K562 (cell line): ENCODE results near the gene MYL12A. TPM values are rescaled to one million over a fixed set of nuclear protein-coding genes. Genes with fewer than 3 reads are reported as not detected.

Experiments used
- BDP1 ChIP-seq: IDR thresholded peaks from 3 replicates; pipeline ENCODE4 v1.6.1; 2011; ENCODE audit not compliant: insufficient read length, insufficient read depth
- BRCA1 ChIP-seq, 2 experiments: fragments of 450-650 bp in 1 of 2; sonication (generic) in 1 of 2; formaldehyde crosslinking in 1 of 2; IDR thresholded peaks; 2 replicates each; pipeline versions ENCODE4 v1.5.0 to v1.6.1; 2017 to 2020; ENCODE audit warnings: mild to moderate bottlenecking in 1 of 2, missing genetic modification reagents in 1 of 2
- NBN ChIP-seq: fragments of 450-650 bp; IDR thresholded peaks from 2 replicates; pipeline ENCODE4 v1.6.1; 2016; ENCODE audit warnings: low read depth, mild to moderate bottlenecking
- NR3C1 ChIP-seq: sonication (generic); formaldehyde crosslinking; IDR thresholded peaks from 2 replicates; pipeline ENCODE4 v1.8.1; 2022; ENCODE audit warnings: missing genetic modification reagents
- NRF1 ChIP-seq, 2 experiments: fragments of 450-650 bp; IDR thresholded peaks in 1 of 2; conservative IDR thresholded peaks in 1 of 2; 2 replicates each; pipeline ENCODE4 v1.6.1; 2014; ENCODE audit warnings: mild to moderate bottlenecking in 2 of 2
- PTTG1 ChIP-seq: fragments of 450-650 bp; IDR thresholded peaks from 2 replicates; pipeline ENCODE4 v1.6.1; 2016; ENCODE audit warnings: low read depth, mild to moderate bottlenecking, missing genetic modification characterization, missing compliant biosample characterization
- RBBP5 ChIP-seq: fragments of 200-600 bp; sonication (generic); IDR thresholded peaks from 2 replicates; pipeline ENCODE4 v1.6.1; 2012; ENCODE audit warnings: borderline replicate concordance, mild to moderate bottlenecking, low read length, control low read depth, inconsistent platforms; ENCODE audit not compliant: insufficient read depth, poor library complexity, severe bottlenecking
- RBM17 ChIP-seq: fragments of 200-400 bp; formaldehyde crosslinking; IDR thresholded peaks from 2 replicates; pipeline ENCODE4 v1.6.1; 2017; ENCODE audit warnings: low read depth, mild to moderate bottlenecking, low read length, borderline replicate concordance
- SAFB2 ChIP-seq: fragments of 200-400 bp; formaldehyde crosslinking; IDR thresholded peaks from 2 replicates; pipeline ENCODE4 v1.6.1; 2018; ENCODE audit warnings: borderline replicate concordance, low read length, low read depth, moderate library complexity; ENCODE audit not compliant: severe bottlenecking
- SMARCB1 ChIP-seq: IDR thresholded peaks from 2 replicates; pipeline ENCODE4 v1.6.1; 2011; ENCODE audit warnings: improper control_type of control experiment, low read depth; ENCODE audit not compliant: insufficient read length
- TCF3 ChIP-seq: sonication (generic); formaldehyde crosslinking; IDR thresholded peaks from 2 replicates; pipeline ENCODE4 v1.4.0; 2020; ENCODE audit warnings: mild to moderate bottlenecking, missing genetic modification reagents
- ZC3H8 ChIP-seq: fragments of 450-650 bp; IDR thresholded peaks from 2 replicates; pipeline ENCODE4 v1.6.1; 2017
- ZNF3 ChIP-seq: fragments of 250-450 bp; sonication (Bioruptor Pico); IDR thresholded peaks from 2 replicates; pipeline ENCODE4 v1.5.0; 2021; ENCODE audit warnings: mild to moderate bottlenecking, moderate library complexity
- ZNF696 ChIP-seq: fragments of 250-450 bp; sonication (Bioruptor Pico); conservative IDR thresholded peaks from 2 replicates; pipeline ENCODE4 v1.4.0; 2020; ENCODE audit warnings: mild to moderate bottlenecking, moderate library complexity
- ZNF707 ChIP-seq: fragments of 250-450 bp; sonication (Bioruptor Pico); conservative IDR thresholded peaks from 2 replicates; pipeline ENCODE4 v1.8.0; 2022; ENCODE audit warnings: inconsistent platforms, mild to moderate bottlenecking, moderate library complexity
- polyA plus RNA-seq, 8 experiments: library from polyadenylated mRNA; depleted of rRNA in 4 of 8; stranded (reverse) in 5 of 8; unstranded in 3 of 8; fragments of >200 nt; fragmentation: Nextera tagmentation in 2 of 8; fragmentation: Illumina TruSeq in 1 of 8; extraction: Ambion mirVana in 2 of 8; extraction: Trizol in 1 of 8; gene quantifications; 2 replicates each; pipeline versions ENCODE4 v1.2.1 to v1.2.3, GENCODE V29; 2011 to 2014; ENCODE audit warnings: inconsistent platforms in 1 of 8, missing spikeins in 1 of 8
- total RNA-seq, 7 experiments: library from RNA; depleted of rRNA in 6 of 7; stranded (reverse); fragments of >200 nt in 6 of 7; fragmentation: Illumina TruSeq in 2 of 7; extraction: Trizol in 2 of 7; gene quantifications; 2 replicates each; pipeline versions ENCODE4 v1.2.1 to v1.2.3, GENCODE V29; 2011 to 2021; ENCODE audit warnings: low replicate concordance in 1 of 7
- TF ChIP-seq, protein P1 (sequence below), 2 experiments: IDR thresholded peaks; 2 replicates each; pipeline ENCODE4 v1.6.1; 2011; ENCODE audit warnings: borderline replicate concordance in 1 of 2, control low read depth in 1 of 2, low read depth in 1 of 2, low read length in 1 of 2, mild to moderate bottlenecking in 1 of 2, mixed read lengths in 1 of 2, moderate library complexity in 1 of 2; ENCODE audit not compliant: insufficient read depth in 1 of 2, insufficient read length in 1 of 2, poor library complexity in 1 of 2, severe bottlenecking in 1 of 2; ENCODE audit errors: extremely low read depth in 1 of 2
- TF ChIP-seq, protein P2 (sequence below): IDR thresholded peaks from 2 replicates; pipeline ENCODE4 v1.6.1; 2016; ENCODE audit warnings: missing genetic modification characterization, missing compliant biosample characterization
- TF ChIP-seq, protein P3 (sequence below): fragments of 450-650 bp; IDR thresholded peaks from 2 replicates; pipeline ENCODE4 v1.6.1; 2014; ENCODE audit warnings: low read depth, mild to moderate bottlenecking, moderate library complexity, borderline replicate concordance
- TF ChIP-seq, protein P4 (sequence below), 2 experiments: fragments of 150-350 bp in 1 of 2; IDR thresholded peaks; 2 replicates each; pipeline ENCODE4 v1.6.1; 2012 to 2016; ENCODE audit warnings: low read depth in 2 of 2, low read length in 2 of 2, mild to moderate bottlenecking in 1 of 2, moderate library complexity in 1 of 2

Gene MYL12A
- total and polyA plus RNA-seq, 9 of the 15 experiments (the other 6 are each of a cell fraction or from before 2014, with no cell fraction given): 308 to 1,031 (median 559) TPM

DNA sequence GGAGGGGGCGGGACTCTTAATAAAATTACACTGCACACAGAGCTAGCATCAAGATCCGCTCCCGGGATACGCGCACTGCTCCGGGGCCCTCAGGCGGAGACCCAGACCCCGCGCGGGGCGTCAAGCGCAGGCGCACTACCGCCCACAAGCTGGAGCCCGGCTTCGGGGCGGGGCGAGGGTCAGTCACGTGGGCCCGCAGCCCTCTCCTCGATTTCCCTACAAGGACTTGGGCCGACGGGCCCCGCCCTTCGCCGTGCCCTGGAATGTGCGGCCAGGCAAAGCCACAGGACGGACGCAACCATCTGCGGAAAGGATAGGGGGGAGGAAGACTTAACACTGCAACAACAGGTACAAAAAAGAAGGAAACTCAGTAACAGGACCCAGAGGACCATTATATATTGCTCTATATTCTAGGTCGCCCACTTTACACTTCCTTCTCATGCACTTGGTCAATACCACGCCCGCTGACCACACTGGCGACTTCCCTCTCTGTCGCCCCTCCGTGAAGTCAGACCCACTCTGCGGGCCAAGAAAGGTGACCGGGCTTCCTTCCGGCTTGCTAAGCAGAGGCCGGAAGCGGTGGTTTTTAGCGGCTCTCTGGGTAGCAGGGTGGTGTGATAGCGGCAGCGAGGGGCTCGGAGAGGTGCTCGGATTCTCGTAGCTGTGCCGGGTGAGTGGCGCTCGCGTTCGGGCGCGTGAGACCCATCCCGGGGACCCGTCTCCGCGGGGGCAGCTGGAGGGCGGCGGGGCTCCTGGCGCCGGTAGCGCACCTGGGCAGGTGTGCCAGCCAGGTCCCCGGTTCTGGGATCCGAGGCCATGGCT is at the start of gene MYL12A (continued):
- TF ChIP-seq, protein P1, sequence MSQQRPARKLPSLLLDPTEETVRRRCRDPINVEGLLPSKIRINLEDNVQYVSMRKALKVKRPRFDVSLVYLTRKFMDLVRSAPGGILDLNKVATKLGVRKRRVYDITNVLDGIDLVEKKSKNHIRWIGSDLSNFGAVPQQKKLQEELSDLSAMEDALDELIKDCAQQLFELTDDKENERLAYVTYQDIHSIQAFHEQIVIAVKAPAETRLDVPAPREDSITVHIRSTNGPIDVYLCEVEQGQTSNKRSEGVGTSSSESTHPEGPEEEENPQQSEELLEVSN (IDR thresholded peaks at IDR 0.05; ENCODE audit: borderline replicate concordance in 1 of 2, extremely low read depth in 1 of 2, insufficient read depth in 1 of 2, insufficient read length in 1 of 2, low read depth in 1 of 2, low read length in 1 of 2, poor library complexity in 1 of 2, severe bottlenecking in 1 of 2): peak; percentile 27 to 80
- TF ChIP-seq TCF3 (CRISPR knock-in tag) (no peak), ZNF696 (CRISPR knock-in tag) (no peak), RBM17 (no peak), BRCA1 (IDR thresholded peaks at IDR 0.05) (no peak), BRCA1 (CRISPR knock-in tag; IDR thresholded peaks at IDR 0.05) (no peak), ZNF707 (no peak), RBBP5 (peak; percentile 96), SAFB2 (no peak), NR3C1 (CRISPR knock-in tag) (no peak), ZNF3 (no peak), NBN (peak; percentile 92), SMARCB1 (no peak), BDP1 (no peak), NRF1 (conservative IDR thresholded peaks at IDR 0.05 in 1 of 2, IDR thresholded peaks at IDR 0.05 in 1 of 2) (peak; percentile 95 to 96), PTTG1 (no peak), ZC3H8 (no peak)
- TF ChIP-seq, protein P2, sequence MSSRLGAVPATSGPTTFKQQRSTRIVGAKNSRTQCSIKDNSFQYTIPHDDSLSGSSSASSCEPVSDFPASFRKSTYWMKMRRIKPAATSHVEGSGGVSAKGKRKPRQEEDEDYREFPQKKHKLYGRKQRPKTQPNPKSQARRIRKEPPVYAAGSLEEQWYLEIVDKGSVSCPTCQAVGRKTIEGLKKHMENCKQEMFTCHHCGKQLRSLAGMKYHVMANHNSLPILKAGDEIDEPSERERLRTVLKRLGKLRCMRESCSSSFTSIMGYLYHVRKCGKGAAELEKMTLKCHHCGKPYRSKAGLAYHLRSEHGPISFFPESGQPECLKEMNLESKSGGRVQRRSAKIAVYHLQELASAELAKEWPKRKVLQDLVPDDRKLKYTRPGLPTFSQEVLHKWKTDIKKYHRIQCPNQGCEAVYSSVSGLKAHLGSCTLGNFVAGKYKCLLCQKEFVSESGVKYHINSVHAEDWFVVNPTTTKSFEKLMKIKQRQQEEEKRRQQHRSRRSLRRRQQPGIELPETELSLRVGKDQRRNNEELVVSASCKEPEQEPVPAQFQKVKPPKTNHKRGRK (tag): no peak
- TF ChIP-seq, protein P3, sequence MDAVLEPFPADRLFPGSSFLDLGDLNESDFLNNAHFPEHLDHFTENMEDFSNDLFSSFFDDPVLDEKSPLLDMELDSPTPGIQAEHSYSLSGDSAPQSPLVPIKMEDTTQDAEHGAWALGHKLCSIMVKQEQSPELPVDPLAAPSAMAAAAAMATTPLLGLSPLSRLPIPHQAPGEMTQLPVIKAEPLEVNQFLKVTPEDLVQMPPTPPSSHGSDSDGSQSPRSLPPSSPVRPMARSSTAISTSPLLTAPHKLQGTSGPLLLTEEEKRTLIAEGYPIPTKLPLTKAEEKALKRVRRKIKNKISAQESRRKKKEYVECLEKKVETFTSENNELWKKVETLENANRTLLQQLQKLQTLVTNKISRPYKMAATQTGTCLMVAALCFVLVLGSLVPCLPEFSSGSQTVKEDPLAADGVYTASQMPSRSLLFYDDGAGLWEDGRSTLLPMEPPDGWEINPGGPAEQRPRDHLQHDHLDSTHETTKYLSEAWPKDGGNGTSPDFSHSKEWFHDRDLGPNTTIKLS: 0 out of 2 replicates have a peak, but pooled peaks have one; percentile 45
- TF ChIP-seq, protein P4, sequence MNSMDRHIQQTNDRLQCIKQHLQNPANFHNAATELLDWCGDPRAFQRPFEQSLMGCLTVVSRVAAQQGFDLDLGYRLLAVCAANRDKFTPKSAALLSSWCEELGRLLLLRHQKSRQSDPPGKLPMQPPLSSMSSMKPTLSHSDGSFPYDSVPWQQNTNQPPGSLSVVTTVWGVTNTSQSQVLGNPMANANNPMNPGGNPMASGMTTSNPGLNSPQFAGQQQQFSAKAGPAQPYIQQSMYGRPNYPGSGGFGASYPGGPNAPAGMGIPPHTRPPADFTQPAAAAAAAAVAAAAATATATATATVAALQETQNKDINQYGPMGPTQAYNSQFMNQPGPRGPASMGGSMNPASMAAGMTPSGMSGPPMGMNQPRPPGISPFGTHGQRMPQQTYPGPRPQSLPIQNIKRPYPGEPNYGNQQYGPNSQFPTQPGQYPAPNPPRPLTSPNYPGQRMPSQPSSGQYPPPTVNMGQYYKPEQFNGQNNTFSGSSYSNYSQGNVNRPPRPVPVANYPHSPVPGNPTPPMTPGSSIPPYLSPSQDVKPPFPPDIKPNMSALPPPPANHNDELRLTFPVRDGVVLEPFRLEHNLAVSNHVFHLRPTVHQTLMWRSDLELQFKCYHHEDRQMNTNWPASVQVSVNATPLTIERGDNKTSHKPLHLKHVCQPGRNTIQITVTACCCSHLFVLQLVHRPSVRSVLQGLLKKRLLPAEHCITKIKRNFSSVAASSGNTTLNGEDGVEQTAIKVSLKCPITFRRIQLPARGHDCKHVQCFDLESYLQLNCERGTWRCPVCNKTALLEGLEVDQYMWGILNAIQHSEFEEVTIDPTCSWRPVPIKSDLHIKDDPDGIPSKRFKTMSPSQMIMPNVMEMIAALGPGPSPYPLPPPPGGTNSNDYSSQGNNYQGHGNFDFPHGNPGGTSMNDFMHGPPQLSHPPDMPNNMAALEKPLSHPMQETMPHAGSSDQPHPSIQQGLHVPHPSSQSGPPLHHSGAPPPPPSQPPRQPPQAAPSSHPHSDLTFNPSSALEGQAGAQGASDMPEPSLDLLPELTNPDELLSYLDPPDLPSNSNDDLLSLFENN (IDR thresholded peaks at IDR 0.05; ENCODE audit: low read depth in 2 of 2, low read length in 2 of 2): peak in 1 of 2 experiments; percentile 62; a peak in 2 of 4 replicates
